GM12874 (cell line): ENCODE data around the gene CHDH.
A peak's percentile ranks its signal among the peaks of the same experiment; 100 is the strongest.

Experiments
- CTCF ChIP-seq: IDR thresholded peaks from 2 replicates; pipeline ENCODE4 v1.5.1; 2011; ENCODE audit warnings: low read depth, mild to moderate bottlenecking, control low read depth, low read length, moderate library complexity; ENCODE audit not compliant: insufficient read depth

The CHDH gene

GRCh38 chr3:53846134-53846850, at the start of gene CHDH, which contains the start of gene IL17RB:
Gene CHDH, minus strand, starts transcription at chr3:53846419. Its CDS starts 22,411 bp downstream, at chr3:53824008.
Gene IL17RB, plus strand, starts transcription at chr3:53846568. Its CDS starts 21 bp downstream, at chr3:53846589.
- peak; percentile 11; the same call in 1 of the 2 replicates for TF ChIP-seq CTCF

GRCh38 chr3:53892286-53892637, 46.0 kb upstream of the CHDH start:
- no peak for TF ChIP-seq CTCF

- no peak for TF ChIP-seq CTCF
Observed at GRCh38 chr3:53891497-53892285, 45.5 kb upstream of the CHDH start, which contains the start of gene SELENOK. Gene SELENOK, minus strand, starts transcription at chr3:53891859.

GRCh38 chr3:53890726-53891475, 44.7 kb upstream of the CHDH start:
- no peak for TF ChIP-seq CTCF

- no peak for TF ChIP-seq CTCF
Observed at GRCh38 chr3:53888232-53888631, 42.0 kb upstream of the CHDH start.

- TF ChIP-seq CTCF = no peak
Observed at GRCh38 chr3:53887446-53887845, 41.2 kb upstream of the CHDH start.

- TF ChIP-seq CTCF = no peak
Observed at GRCh38 chr3:53885239-53885638, 39.0 kb upstream of the CHDH start.
